ENCODE results near the gene ATP9B. TPM values are rescaled to one million over a fixed set of nuclear protein-coding genes. Genes with fewer than 3 reads are reported as not detected.

Gene ATP9B
- total RNA-seq, 1 donor from 2014 or later = 16.2 TPM

DNA sequence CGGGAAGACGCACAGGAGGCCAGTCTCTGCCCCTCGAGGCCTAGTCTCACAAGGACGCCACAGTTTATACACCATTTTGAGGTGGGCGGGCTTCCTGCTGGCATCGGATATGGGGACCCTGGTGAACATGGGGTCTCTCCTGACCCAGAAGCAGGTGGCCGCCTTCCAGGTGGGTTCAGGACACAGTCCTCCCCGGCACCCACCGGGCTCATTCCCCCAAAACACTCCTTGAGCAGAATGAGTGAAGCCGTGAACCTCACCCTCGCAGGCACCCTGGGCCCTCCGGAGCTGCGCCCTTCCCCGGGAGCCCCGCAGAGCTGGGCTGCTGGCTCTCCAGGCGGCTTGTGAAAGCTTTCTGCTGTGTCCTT lies 333.0 kb downstream of the ATP9B start:
- Histone ChIP-seq H3K36me3 (ENCODE audit: control insufficient read depth, insufficient read depth, low read length) (no peaks in the 10 kb centered on the region), H3K4me3 (ENCODE audit: low read depth, low read length) (no peak overlapping the region), H3K27me3 (ENCODE audit: control insufficient read depth, insufficient read depth, low read length) (peaks cover 40% of the 10 kb centered on the region)
- TF ChIP-seq, protein P1, sequence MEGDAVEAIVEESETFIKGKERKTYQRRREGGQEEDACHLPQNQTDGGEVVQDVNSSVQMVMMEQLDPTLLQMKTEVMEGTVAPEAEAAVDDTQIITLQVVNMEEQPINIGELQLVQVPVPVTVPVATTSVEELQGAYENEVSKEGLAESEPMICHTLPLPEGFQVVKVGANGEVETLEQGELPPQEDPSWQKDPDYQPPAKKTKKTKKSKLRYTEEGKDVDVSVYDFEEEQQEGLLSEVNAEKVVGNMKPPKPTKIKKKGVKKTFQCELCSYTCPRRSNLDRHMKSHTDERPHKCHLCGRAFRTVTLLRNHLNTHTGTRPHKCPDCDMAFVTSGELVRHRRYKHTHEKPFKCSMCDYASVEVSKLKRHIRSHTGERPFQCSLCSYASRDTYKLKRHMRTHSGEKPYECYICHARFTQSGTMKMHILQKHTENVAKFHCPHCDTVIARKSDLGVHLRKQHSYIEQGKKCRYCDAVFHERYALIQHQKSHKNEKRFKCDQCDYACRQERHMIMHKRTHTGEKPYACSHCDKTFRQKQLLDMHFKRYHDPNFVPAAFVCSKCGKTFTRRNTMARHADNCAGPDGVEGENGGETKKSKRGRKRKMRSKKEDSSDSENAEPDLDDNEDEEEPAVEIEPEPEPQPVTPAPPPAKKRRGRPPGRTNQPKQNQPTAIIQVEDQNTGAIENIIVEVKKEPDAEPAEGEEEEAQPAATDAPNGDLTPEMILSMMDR (IDR thresholded peaks at IDR 0.05; ENCODE audit: insufficient read depth, low read length, poor library complexity, severe bottlenecking) = no peak
- DNase-seq (ENCODE audit: low read depth) = no peak

DNA sequence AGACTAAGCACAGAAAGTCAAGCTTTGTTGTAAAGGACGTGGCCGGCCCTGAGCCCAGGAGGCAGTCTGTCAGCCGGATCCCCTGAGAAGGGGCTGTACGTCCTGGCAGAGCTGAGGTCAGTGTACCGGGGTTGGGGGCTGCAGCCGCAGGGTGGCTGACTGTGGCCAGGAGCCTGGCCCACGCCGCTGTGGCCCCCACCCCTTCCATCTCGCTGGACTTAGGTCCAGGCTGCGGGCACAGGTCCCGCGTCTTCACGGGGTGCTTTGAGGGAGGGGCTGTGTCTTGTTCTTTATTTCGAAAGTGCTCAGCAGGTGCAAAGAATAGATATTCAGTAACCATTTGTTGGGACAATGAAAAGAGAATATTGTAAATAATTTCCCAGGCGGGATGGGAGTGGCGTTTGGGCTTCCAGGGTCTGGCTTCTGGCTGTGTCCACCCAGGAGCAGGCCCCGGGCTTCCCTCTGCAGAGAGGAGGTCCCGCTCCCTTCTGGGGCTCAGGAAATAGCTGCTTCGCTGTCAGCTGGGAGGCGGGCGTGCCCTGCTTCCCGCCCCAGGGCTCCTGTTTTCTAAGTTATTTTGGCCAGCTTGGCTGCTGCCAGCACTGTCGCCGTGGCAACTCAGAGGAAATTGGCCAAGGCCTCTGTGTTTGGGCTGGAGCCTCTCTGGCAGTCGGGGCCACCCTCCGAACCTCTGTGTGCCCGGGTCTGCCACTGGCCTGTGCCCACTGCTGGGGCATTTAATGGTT lies 334.0 kb downstream of the ATP9B start:
- Histone ChIP-seq H3K27me3 (ENCODE audit: control insufficient read depth, insufficient read depth, low read length) (peaks cover 31% of the 10 kb centered on the region), H3K36me3 (ENCODE audit: control insufficient read depth, insufficient read depth, low read length) (no peaks in the 10 kb centered on the region), H3K4me3 (ENCODE audit: low read depth, low read length) (no peak overlapping the region)
- TF ChIP-seq, protein P1 (IDR thresholded peaks at IDR 0.05; ENCODE audit: insufficient read depth, low read length, poor library complexity, severe bottlenecking) = no peak
- DNase-seq (ENCODE audit: low read depth) = no peak

DNA sequence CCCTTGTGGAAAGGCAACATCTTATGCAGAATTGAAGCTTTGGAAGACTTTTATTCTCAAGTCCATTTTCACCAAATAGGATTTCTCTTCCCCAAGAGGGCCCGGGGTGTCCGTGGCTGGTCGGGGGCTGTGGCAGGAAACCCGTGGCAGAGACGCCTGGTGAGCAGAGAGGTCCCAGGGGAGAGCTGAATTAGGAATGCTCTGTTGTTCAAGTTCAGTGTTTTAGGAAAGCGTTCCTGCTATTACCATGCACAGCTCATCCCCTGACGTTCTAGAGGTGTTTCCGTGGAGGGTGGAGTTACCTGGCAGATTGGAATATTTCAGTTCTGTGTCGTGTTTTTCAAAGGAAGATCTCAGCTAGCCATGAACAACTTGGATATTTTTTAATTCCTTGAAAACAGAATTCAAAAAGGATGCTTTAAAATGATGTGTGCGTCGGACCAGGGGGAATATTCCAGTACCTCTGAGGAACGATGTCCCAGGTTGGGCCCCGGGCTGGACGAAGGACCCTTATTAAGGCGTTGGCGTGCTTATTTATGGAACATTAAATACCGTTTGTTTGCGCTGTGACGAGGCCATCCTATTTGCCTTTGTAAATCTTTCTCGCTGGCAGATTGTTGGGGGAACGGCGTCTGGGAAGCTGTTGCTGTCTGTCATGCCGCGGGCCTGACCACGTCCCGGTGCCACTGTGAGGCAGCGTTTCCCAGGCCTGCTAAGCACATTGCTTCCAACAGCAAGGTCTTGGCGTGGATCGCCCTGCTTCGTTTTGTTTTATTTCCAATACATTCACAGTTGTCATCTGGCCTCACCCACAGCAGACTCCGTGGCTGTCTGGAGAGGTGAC lies 334.8 kb downstream of the ATP9B start:
- Histone ChIP-seq H3K4me3 (ENCODE audit: low read depth, low read length) (no peak overlapping the region), H3K27me3 (ENCODE audit: control insufficient read depth, insufficient read depth, low read length) (peaks cover 24% of the 10 kb centered on the region), H3K36me3 (ENCODE audit: control insufficient read depth, insufficient read depth, low read length) (no peaks in the 10 kb centered on the region)
- TF ChIP-seq, protein P1 (IDR thresholded peaks at IDR 0.05; ENCODE audit: insufficient read depth, low read length, poor library complexity, severe bottlenecking) = no peak
- DNase-seq (ENCODE audit: low read depth) = no peak

DNA sequence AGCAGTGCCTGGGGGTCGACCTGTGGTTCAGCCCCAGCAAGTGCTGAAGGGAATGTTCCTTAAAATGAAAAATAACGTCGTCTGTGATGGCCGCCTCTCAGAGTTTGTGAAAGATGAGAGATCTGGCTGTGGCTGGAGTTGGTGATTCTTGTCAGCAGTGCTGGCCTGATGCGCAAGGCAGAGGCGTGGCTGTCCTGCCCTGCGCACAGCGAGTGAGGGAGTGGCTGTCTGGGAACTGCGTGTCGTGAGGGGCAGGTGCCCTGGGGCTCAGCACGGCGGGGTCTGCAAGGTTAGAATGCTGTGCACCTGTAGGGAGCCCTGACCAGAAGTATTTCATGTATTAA lies 335.3 kb downstream of the ATP9B start:
- H3K27me3 ChIP-seq (ENCODE audit: control insufficient read depth, insufficient read depth, low read length) = peaks cover 18% of the 10 kb centered on the region
- H3K4me3 ChIP-seq (ENCODE audit: low read depth, low read length) = no peak overlapping the region
- DNase-seq (ENCODE audit: low read depth) = no peak
- TF ChIP-seq, protein P1 (IDR thresholded peaks at IDR 0.05; ENCODE audit: insufficient read depth, low read length, poor library complexity, severe bottlenecking) = no peak
- H3K36me3 ChIP-seq (ENCODE audit: control insufficient read depth, insufficient read depth, low read length) = no peaks in the 10 kb centered on the region

DNA sequence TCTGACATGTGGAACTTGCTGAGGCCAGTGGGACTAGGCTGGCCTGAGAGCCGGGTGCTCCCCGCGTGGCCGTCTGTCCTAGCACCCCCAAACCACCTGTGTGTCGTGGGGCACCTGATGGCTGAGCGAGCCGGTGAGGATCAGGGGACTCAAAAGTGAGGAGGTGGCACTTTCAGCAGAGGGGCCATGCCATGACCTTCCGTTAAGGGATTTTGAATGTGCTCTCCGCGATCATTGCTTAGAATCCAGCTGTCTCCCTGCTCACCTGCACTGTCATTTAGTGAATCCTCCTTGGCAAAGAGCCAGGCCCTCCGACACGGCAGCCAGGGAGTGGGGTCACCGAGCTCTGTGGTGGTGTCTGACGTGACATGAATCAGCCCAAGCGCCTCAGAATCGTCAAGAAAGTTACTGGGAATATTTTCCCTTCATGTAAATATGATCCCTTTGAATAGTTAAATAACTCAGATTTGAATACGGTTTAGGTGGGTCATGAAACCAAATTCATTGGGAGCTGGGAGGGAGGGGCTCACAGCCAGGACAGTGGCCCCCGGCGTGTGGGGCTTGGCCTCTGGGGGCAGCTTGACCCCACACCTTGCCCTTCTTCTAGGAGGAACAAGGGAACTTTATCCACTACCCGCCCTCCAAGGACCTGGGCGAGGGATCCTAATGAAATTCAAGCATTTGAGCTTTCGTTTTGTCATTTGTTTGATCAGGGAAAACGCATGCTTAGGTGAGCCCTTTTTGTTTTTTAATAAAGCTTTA lies 336.0 kb downstream of the ATP9B start:
- H3K36me3 ChIP-seq (ENCODE audit: control insufficient read depth, insufficient read depth, low read length) = no peaks in the 10 kb centered on the region
- H3K4me3 ChIP-seq (ENCODE audit: low read depth, low read length) = no peak overlapping the region
- no peak for DNase-seq (ENCODE audit: low read depth)
- TF ChIP-seq, protein P1 (IDR thresholded peaks at IDR 0.05; ENCODE audit: insufficient read depth, low read length, poor library complexity, severe bottlenecking) = no peak
- peaks cover 16% of the 10 kb centered on the region for H3K27me3 ChIP-seq (ENCODE audit: control insufficient read depth, insufficient read depth, low read length)
